Activated CD8-positive, alpha-beta T cell treated with anti-CD3 and anti-CD28 coated beads for 36 hours (primary cell): ENCODE data around the gene ANK3. TPM values are rescaled to one million over a fixed set of nuclear protein-coding genes. Genes with fewer than 3 reads are reported as not detected.
"Not testable (repeated sequence)": the region's sequence is repeated elsewhere in the genome, so short reads cannot be mapped to it uniquely, and the experiment has no call there.

ENCODE experiments used
- ATAC-seq: fragments of 200-7000 bp; cut with Tn5 transposase; one replicate; pipeline ENCODE4 v1.10.0; 2021; ENCODE audit warnings: mild to moderate bottlenecking, moderate library complexity
- CTCF ChIA-PET: fragments of 350-600 bp; sonication (Branson Sonifier 250); formaldehyde crosslinking; loops from one replicate; lab custom pipeline; 2021; ENCODE audit warnings: antibody characterized with exemption; lab: Charles Lee
- POLR2A ChIA-PET: fragments of 350-600 bp; sonication (Branson Sonifier 250); formaldehyde crosslinking; loops from one replicate; lab custom pipeline; 2021; ENCODE audit warnings: antibody characterized with exemption; lab: Charles Lee
- DNase-seq: peaks from one replicate; pipeline ENCODE4 v3.0.0-alpha.2; 2020
- H3K27ac Mint-ChIP-seq: one replicate; pipeline ENCODE4 v1.8.0; 2021; ENCODE audit warnings: mild to moderate bottlenecking, mixed read lengths
- H3K27me3 Mint-ChIP-seq: one replicate; pipeline ENCODE4 v1.8.0; 2021; ENCODE audit warnings: mixed read lengths
- H3K36me3 Mint-ChIP-seq: one replicate; pipeline ENCODE4 v1.8.0; 2021; ENCODE audit warnings: low read depth, mixed read lengths
- H3K4me1 Mint-ChIP-seq: one replicate; pipeline ENCODE4 v1.8.0; 2021; ENCODE audit warnings: low read depth, mixed read lengths
- H3K4me3 Mint-ChIP-seq: one replicate; pipeline ENCODE4 v1.8.0; 2021; ENCODE audit warnings: mild to moderate bottlenecking, moderate library complexity, mixed read lengths
- H3K9me3 Mint-ChIP-seq: one replicate; pipeline ENCODE4 v1.8.0; 2021; ENCODE audit warnings: mixed read lengths
- intact Hi-C: fragments of 100-400 bp; cut with micrococcal nuclease; formaldehyde crosslinking; loops from one replicate; pipeline ENCODE4 v1.10.0; 2022
- total RNA-seq, 2 experiments: library from RNA; stranded (reverse); gene quantifications; one replicate each; pipeline ENCODE4 v1.2.3, GENCODE V29; 2021
- TF ChIP-seq, protein P1 (sequence below): fragments of 200-600 bp; IDR thresholded peaks from one replicate; pipeline ENCODE4 v1.8.0; 2022; ENCODE audit warnings: antibody characterized with exemption, mild to moderate bottlenecking

The ANK3 gene
- total RNA-seq, 2 experiments from 2014 or later = 10.3 to 12.0 TPM

DNA sequence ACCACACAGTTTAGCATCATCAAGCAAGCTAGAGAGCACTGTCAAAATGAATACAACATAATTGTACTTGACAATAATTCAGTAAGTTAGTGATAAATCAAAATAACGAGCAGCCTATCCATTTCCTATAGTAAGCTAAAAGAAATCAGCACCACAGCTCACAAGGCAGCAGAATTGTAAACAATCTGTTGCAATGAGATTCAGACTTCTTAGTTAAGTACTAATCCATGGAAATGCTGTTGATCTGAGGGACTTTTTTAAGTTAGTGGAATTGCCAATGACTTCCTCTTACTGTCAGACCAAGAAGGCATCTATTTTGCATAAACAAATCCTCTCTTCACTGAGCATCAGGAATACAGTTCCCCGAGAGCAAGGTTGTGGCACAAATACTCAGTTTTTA lies 346.8 kb downstream of the ANK3 start:
- no peaks in the 10 kb centered on the region for H3K27me3 Mint-ChIP-seq
- ATAC-seq = no peak
- no peaks in the 10 kb centered on the region for H3K9me3 Mint-ChIP-seq
- CTCF ChIA-PET = no interaction called here
- POLR2A ChIA-PET = no interaction called here
- H3K4me1 Mint-ChIP-seq = no peaks in the 10 kb centered on the region
- DNase-seq = no peak
- no peak overlapping the region for H3K4me3 Mint-ChIP-seq
- no peaks in the 10 kb centered on the region for H3K36me3 Mint-ChIP-seq
- intact Hi-C loops = no loop called here
- H3K27ac Mint-ChIP-seq = no peak overlapping the region
- TF ChIP-seq, protein P1, sequence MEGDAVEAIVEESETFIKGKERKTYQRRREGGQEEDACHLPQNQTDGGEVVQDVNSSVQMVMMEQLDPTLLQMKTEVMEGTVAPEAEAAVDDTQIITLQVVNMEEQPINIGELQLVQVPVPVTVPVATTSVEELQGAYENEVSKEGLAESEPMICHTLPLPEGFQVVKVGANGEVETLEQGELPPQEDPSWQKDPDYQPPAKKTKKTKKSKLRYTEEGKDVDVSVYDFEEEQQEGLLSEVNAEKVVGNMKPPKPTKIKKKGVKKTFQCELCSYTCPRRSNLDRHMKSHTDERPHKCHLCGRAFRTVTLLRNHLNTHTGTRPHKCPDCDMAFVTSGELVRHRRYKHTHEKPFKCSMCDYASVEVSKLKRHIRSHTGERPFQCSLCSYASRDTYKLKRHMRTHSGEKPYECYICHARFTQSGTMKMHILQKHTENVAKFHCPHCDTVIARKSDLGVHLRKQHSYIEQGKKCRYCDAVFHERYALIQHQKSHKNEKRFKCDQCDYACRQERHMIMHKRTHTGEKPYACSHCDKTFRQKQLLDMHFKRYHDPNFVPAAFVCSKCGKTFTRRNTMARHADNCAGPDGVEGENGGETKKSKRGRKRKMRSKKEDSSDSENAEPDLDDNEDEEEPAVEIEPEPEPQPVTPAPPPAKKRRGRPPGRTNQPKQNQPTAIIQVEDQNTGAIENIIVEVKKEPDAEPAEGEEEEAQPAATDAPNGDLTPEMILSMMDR = no peak

DNA sequence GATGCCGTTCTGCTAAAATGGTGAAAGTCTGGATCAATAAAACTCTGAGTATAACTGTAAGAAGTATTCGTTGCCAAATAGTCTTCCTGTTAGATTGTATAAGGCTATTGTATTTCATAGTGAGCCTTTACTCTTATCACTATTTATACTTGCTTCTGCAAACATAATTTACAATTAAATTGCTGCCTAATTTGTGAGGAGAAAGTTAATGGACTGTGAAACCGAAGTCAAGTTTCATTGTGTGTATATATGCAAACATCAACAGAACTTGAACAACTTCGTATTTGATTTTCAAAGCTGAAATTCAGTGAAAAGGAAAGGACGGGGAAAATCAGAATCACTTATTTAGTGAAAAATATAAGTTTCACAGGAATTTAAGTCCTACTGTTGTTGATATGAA lies 347.4 kb downstream of the ANK3 start:
- CTCF ChIA-PET = interaction anchor here (0.8 kb wide), 1 partner anchor 211 kb away, joined by 3 read pairs; no protein-coding TSS in a partner anchor
- intact Hi-C loops = no loop called here
- no peaks in the 10 kb centered on the region for H3K4me1 Mint-ChIP-seq
- TF ChIP-seq, protein P1 = no peak
- H3K27ac Mint-ChIP-seq = no peak overlapping the region
- no peak for DNase-seq
- no peaks in the 10 kb centered on the region for H3K27me3 Mint-ChIP-seq
- H3K36me3 Mint-ChIP-seq = no peaks in the 10 kb centered on the region
- ATAC-seq = no peak
- POLR2A ChIA-PET = no interaction called here
- no peak overlapping the region for H3K4me3 Mint-ChIP-seq
- no peaks in the 10 kb centered on the region for H3K9me3 Mint-ChIP-seq

DNA sequence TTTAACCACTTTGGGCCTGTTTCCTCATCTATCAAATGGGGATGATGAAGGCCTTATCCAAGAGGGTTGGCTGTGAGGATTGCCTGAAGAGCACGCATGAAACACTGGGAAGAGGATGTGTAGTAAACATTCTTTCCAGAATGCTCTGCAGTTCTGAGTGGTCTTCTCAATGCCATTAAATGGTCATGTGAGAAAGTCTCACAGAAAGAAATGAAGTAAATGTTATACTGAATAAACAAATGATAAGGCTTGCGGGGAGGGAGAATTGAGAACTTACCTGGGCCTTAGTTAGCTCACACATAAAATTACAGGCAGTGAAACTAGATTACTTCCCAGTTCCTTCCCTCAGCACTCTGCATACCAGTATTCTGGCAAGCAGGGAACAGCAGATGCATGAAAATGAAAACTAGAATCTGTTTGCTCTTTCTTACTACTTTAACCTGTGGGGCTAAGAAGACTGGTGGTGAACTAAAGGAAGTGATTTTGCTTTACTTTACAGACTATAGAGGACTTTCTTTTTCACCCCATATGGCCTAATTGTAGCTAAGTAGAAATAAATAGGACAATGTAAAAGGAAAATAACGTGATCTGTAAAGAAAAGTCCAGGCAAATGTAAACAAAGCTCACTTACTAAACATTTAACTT lies 348.1 kb downstream of the ANK3 start:
- ATAC-seq (no peak), DNase-seq (no peak)
- Mint-ChIP-seq H3K4me1 (no peaks in the 10 kb centered on the region), H3K4me3 (no peak overlapping the region), H3K36me3 (no peaks in the 10 kb centered on the region), H3K9me3 (no peaks in the 10 kb centered on the region), H3K27me3 (no peaks in the 10 kb centered on the region), H3K27ac (no peak overlapping the region)
- POLR2A ChIA-PET = no interaction called here
- TF ChIP-seq, protein P1 = no peak
- intact Hi-C loops = no loop called here
- CTCF ChIA-PET = interaction anchor here (0.8 to 1.6 kb wide), 2 partner anchors 211 to 415 kb away, joined by 3 to 4 read pairs; no protein-coding TSS in a partner anchor

DNA sequence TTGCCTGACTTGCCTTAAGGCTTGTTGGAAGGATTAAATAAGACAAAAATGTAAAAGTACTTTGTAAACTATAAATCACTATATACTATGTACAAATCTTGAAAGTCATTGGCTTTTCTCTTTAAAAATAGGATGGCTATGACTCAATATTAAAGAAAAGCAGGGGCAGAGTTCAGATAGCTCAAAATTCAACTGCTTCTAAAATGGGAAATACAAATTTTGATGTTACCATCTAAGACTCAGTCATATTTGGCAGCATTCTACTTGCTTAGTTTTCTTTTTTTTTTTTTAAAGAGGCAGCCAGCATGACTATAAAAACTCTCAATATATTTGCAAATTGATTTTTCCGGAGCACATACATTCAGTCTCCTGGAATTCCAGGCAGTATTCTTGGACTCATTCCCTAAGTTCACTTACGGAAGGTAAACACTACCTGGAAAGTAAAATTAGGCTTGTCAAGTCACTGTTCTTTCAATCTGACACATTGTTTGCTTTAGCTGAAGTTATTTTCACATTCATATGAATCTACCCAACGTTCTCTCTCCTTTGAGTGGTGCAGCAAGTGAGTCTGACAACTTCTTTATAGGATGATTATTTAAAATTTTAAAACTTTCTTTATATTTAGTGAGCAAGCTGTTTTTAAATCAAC lies 349.5 kb downstream of the ANK3 start:
- POLR2A ChIA-PET = interaction anchor here (0.6 kb wide), 1 partner anchor 16 kb away, joined by 4 read pairs; no protein-coding TSS in a partner anchor
- no peaks in the 10 kb centered on the region for H3K27me3 Mint-ChIP-seq
- H3K36me3 Mint-ChIP-seq = no peaks in the 10 kb centered on the region
- DNase-seq = no peak
- no peaks in the 10 kb centered on the region for H3K9me3 Mint-ChIP-seq
- intact Hi-C loops = no loop called here
- H3K4me3 Mint-ChIP-seq = no peak overlapping the region
- TF ChIP-seq, protein P1 = no peak
- H3K4me1 Mint-ChIP-seq = no peaks in the 10 kb centered on the region
- no peak for ATAC-seq
- CTCF ChIA-PET = interaction anchor here (0.8 to 1.6 kb wide), 2 partner anchors 414 to 417 kb away, joined by 4 read pairs; no protein-coding TSS in a partner anchor
- no peak overlapping the region for H3K27ac Mint-ChIP-seq

DNA sequence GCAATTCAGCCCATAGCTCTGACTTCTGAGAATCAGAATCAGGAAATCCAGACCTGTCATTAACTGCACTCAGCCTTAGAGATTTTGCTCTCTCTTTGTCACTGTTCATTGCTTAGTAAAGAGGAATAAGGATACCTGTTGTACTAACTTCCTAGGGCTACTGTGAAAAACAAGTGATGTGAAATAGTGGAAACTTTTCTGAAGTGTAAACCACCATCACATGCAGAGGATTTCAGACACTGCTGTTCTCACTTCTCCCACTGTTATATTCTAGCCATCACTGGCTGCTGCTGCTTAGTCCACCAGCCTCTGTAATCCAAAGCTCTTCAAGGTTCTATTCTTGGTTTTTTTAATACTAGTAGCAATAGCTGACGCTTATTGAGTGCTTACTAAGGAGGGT lies 353.7 kb downstream of the ANK3 start:
- Mint-ChIP-seq H3K27ac (no peak overlapping the region), H3K36me3 (no peaks in the 10 kb centered on the region), H3K9me3 (no peaks in the 10 kb centered on the region), H3K4me3 (no peak overlapping the region), H3K27me3 (no peaks in the 10 kb centered on the region), H3K4me1 (peaks cover 4% of the 10 kb centered on the region)
- CTCF ChIA-PET = interaction anchor here (1.2 to 2.8 kb wide), 3 partner anchors 280 to 413 kb away, joined by 3 to 11 read pairs (median 7); no protein-coding TSS in a partner anchor
- ATAC-seq = no peak
- TF ChIP-seq, protein P1 = no peak
- intact Hi-C loops = loop anchor here (10.0 kb wide), 1 partner anchor 211 kb away; no protein-coding TSS in a partner anchor
- no peak for DNase-seq
- POLR2A ChIA-PET = interaction anchor here (1.2 kb wide), 1 partner anchor 127 kb away, joined by 4 read pairs; no protein-coding TSS in a partner anchor

DNA sequence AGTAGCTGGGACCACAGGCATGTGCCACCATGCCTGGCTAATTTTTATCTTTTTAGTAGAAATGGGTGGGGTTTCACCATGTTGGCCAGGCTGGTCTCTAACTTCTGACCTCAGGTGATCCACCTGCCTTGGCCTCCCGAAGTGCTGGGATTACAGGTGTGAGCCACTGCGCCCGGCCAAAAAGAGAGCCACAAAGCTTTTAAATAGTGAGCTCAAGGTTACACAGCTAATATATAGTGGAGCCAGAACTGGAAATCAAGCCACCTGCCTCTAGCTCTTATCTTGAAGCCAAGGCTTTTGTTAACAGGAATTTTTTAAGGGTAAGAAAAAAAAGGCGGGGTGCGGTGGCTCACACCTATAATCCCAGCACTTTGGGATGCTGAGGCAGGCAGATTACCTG lies 354.3 kb downstream of the ANK3 start:
- not testable (repeated sequence) for DNase-seq

More for the DNA sequence above, 354.3 kb downstream of the ANK3 start:
- CTCF ChIA-PET = interaction anchor here (1.2 to 2.8 kb wide), 4 partner anchors 171 to 413 kb away, joined by 3 to 11 read pairs (median 6); no protein-coding TSS in a partner anchor
- H3K27me3 Mint-ChIP-seq, H3K4me1 Mint-ChIP-seq, H3K9me3 Mint-ChIP-seq, ATAC-seq, H3K4me3 Mint-ChIP-seq, H3K27ac Mint-ChIP-seq, POLR2A ChIA-PET, H3K36me3 Mint-ChIP-seq: not testable (repeated sequence)
- intact Hi-C loops = loop anchor here (10.0 kb wide), 1 partner anchor 211 kb away; no protein-coding TSS in a partner anchor
